Right atrium auricular region (tissue), 2 donors: Measurements from ENCODE around the gene SCTR. TPM values are rescaled to one million over a fixed set of nuclear protein-coding genes. Genes with fewer than 3 reads are reported as not detected.

Source experiments
- DNase-seq: peaks from one replicate; pipeline ENCODE4 v3.0.0-alpha.2; 2019; ENCODE audit warnings: low spot score
- H3K27ac ChIP-seq, 2 donors: fragments of 200-600 bp; sonication (generic); 1 replicate in 1 of 2; 2 replicates in 1 of 2; pipeline ENCODE4 v1.5.1; 2016 to 2019
- H3K27me3 ChIP-seq, 2 donors: fragments of 200-600 bp; sonication (generic); one replicate each; pipeline versions ENCODE4 v1.5.1 to v1.6.0; 2017 to 2019
- H3K36me3 ChIP-seq: fragments of 200-600 bp; sonication (generic); one replicate; pipeline ENCODE4 v1.5.1; 2016
- H3K4me1 ChIP-seq, 2 donors: fragments of 200-600 bp; sonication (generic); one replicate each; pipeline versions ENCODE4 v1.5.1 to v1.6.0; 2017 to 2019
- H3K4me3 ChIP-seq, 2 donors: fragments of 200-600 bp; sonication (generic); 1 replicate in 1 of 2; 2 replicates in 1 of 2; pipeline ENCODE4 v1.5.1; 2017 to 2019; ENCODE audit warnings: mild to moderate bottlenecking in 1 of 2, moderate library complexity in 1 of 2
- H3K9me3 ChIP-seq, 2 donors: fragments of 200-600 bp; sonication (generic); one replicate each; pipeline ENCODE4 v1.5.1; 2019
- total RNA-seq, 2 donors: library from RNA; depleted of rRNA; stranded (reverse); fragments of >200 nt; gene quantifications; one replicate each; pipeline ENCODE4 v1.1.0, GENCODE V29; 2016
- TF ChIP-seq, protein P1 (sequence below), 2 donors: fragments of 200-600 bp; sonication (generic); IDR thresholded peaks; one replicate each; pipeline ENCODE4 v1.5.1; 2019; ENCODE audit warnings: antibody characterized with exemption in 2 of 2

Gene SCTR
- total RNA-seq, 2 donors from 2014 or later, result not detected

DNA sequence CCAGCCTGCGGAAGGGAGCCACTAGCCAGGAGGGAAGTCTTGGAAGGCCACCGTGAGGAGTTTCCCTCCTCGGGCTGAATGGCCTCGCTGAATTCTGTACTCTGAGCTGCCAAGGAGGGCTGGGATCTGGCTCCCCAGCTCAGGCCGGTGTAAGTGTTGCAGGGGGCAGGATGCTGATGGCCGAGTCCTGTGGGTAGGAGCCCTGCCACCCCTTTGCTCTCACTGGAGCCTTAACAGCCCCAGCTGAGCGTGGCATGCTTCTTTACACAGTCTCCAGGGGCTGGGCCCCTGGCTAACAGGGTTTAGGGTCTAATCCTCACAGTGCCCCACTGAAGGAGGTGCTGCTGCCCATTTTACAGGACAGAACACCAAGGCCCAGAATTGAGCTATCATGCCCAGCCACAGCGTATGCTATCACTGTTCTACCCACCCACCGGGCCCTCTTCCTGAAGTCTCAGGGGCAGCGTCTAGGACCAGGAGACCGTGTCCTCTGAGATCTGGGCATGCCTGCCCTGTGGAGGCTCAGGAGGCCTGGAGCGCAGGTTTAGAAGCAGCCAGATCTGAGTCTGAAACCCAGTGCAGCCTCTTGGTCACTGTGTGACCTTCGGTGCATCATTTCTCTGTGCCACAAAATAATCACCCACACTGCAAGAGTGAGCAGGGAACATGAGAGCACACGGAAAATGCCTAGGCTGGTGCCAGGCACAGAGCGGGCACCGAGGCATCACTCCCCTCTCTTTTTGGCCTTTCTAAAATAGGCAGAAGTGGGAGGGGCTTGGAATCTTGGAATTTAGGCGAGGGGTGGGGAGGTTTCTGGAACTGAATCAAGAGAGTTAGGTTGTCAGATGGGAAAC, 49.7 kb downstream of the SCTR start:
- no peaks in the 10 kb centered on the region for H3K27me3 ChIP-seq
- TF ChIP-seq, protein P1, sequence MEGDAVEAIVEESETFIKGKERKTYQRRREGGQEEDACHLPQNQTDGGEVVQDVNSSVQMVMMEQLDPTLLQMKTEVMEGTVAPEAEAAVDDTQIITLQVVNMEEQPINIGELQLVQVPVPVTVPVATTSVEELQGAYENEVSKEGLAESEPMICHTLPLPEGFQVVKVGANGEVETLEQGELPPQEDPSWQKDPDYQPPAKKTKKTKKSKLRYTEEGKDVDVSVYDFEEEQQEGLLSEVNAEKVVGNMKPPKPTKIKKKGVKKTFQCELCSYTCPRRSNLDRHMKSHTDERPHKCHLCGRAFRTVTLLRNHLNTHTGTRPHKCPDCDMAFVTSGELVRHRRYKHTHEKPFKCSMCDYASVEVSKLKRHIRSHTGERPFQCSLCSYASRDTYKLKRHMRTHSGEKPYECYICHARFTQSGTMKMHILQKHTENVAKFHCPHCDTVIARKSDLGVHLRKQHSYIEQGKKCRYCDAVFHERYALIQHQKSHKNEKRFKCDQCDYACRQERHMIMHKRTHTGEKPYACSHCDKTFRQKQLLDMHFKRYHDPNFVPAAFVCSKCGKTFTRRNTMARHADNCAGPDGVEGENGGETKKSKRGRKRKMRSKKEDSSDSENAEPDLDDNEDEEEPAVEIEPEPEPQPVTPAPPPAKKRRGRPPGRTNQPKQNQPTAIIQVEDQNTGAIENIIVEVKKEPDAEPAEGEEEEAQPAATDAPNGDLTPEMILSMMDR (IDR thresholded peaks at IDR 0.05), result no peak
- no peaks in the 10 kb centered on the region for H3K36me3 ChIP-seq
- H3K4me3 ChIP-seq, result no peak overlapping the region
- DNase-seq, result no peak
- H3K9me3 ChIP-seq, result no peaks in the 10 kb centered on the region
- H3K4me1 ChIP-seq, result peaks cover 0 to 9% of the 10 kb centered on the region in 2 donors
- no peak overlapping the region for H3K27ac ChIP-seq

GRCh38 chr2:119473621-119474370, 50.5 kb downstream of the SCTR start:
- Histone ChIP-seq H3K4me3 (no peak overlapping the region), H3K27me3 (no peaks in the 10 kb centered on the region), H3K27ac (no peak overlapping the region), H3K36me3 (no peaks in the 10 kb centered on the region), H3K9me3 (no peaks in the 10 kb centered on the region), H3K4me1 (peaks cover 0 to 9% of the 10 kb centered on the region in 2 donors)
- DNase-seq, result no peak
- TF ChIP-seq, protein P1 (IDR thresholded peaks at IDR 0.05), result no peak

DNA sequence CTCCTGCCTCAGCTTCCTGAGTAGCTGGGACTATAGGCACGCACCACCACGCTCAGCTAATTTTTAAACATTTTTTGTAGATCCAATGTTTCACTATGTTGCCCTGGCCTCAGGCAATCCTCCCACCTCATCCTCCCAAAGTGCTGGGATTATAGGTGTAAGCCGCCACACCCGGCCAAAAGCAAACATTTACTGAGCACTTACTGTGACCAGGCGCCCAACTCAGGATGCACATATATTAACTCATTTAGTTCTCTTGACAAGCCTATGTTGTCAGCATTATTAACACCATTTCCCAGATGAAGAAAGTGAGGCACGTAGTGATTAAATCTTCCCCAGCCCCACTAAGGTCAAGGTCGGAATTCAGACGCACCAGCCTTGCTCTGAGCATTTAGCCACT, 51.5 kb downstream of the SCTR start:
- no peaks in the 10 kb centered on the region for H3K9me3 ChIP-seq
- H3K36me3 ChIP-seq, result no peaks in the 10 kb centered on the region
- TF ChIP-seq, protein P1 (IDR thresholded peaks at IDR 0.05), result no peak
- H3K27ac ChIP-seq, result no peak overlapping the region
- no peak for DNase-seq
- no peak overlapping the region for H3K4me3 ChIP-seq
- H3K27me3 ChIP-seq, result no peaks in the 10 kb centered on the region
- peaks cover 0 to 9% of the 10 kb centered on the region in 2 donors for H3K4me1 ChIP-seq

DNA sequence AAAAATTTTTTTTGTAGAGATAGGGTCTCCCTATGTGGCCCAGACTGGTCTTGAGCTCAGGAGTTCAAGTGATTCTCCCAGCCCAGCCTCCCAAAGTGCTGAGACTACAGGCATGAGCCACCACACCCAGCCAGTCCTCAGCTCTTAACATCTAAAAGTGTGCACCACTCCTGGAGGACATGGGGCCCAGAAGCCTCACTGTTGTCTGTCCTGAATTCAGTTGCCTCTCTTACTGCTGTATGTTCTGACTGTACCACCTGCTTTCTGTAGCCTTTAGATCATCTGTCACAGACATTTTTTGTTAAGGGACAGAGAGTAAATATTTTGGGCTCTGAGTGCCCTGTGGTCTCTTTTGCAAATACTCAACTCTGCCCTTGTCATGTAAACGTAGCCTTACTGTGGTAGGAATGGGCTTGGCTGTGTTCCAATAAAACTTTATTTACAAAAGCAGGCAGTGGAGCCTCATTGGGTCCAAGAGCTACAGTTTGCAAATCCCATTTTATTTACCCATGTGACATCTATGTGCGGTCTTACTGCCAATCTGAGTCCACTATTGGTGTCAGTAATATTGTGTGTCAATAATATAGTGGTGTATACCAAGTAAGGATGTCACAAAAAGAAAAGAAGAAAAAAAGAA, 54.5 kb downstream of the SCTR start:
- H3K4me1 ChIP-seq, result no peaks in the 10 kb centered on the region
- H3K9me3 ChIP-seq, result no peaks in the 10 kb centered on the region
- H3K4me3 ChIP-seq, result no peak overlapping the region
- DNase-seq, result no peak
- no peak overlapping the region for H3K27ac ChIP-seq
- TF ChIP-seq, protein P1 (IDR thresholded peaks at IDR 0.05), result no peak
- no peaks in the 10 kb centered on the region for H3K27me3 ChIP-seq
- no peaks in the 10 kb centered on the region for H3K36me3 ChIP-seq

DNA sequence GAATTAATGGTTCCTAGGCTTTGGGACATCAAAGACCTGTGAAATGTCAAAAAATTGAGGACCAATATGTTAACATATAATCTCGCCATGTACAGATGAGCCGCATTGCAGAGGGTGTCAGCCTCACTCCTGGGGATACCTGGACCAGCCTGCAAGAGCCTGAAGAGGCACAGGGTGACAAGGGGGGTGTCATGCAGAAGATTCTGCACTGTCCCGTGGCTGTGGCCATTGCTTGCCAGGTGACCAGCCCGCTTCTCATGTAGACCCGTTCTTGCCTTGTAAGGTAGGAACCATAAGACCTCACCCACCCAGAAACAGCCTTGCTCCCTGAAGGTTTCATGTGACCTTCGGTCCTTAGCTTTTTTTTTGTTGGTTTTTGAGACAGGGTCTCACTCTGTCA, 55.2 kb downstream of the SCTR start:
- DNase-seq, result no peak
- no peak overlapping the region for H3K27ac ChIP-seq

More for the DNA sequence above, 55.2 kb downstream of the SCTR start:
- TF ChIP-seq, protein P1 (IDR thresholded peaks at IDR 0.05), result no peak
- Histone ChIP-seq H3K27me3 (no peaks in the 10 kb centered on the region), H3K36me3 (no peaks in the 10 kb centered on the region), H3K4me3 (no peak overlapping the region), H3K4me1 (no peaks in the 10 kb centered on the region), H3K9me3 (no peaks in the 10 kb centered on the region)
